Colonic mucosa (tissue), 4 donors: ENCODE data around the gene DRAXIN. TPM values are rescaled to one million over a fixed set of nuclear protein-coding genes. Genes with fewer than 3 reads are reported as not detected.

Source experiments
- DNase-seq: peaks from one replicate; pipeline ENCODE4 v3.0.0-alpha.2; 2020
- H3K27ac ChIP-seq: fragments of 200-600 bp; one replicate; pipeline ENCODE4 v1.8.0; 2021
- H3K27me3 ChIP-seq: fragments of 200-600 bp; one replicate; pipeline ENCODE4 v1.8.0; 2021
- H3K36me3 ChIP-seq: fragments of 200-600 bp; one replicate; pipeline ENCODE4 v1.8.0; 2021
- H3K4me1 ChIP-seq: fragments of 200-600 bp; one replicate; pipeline ENCODE4 v1.8.0; 2021; ENCODE audit warnings: mild to moderate bottlenecking
- H3K4me3 ChIP-seq: fragments of 200-600 bp; one replicate; pipeline ENCODE4 v1.8.0; 2021
- H3K9ac ChIP-seq, 2 donors: one replicate each; pipeline ENCODE4 v1.7.0; 2013; ENCODE audit warnings: control low read depth in 2 of 2, low read depth in 2 of 2, low read length in 2 of 2
- H3K9me3 ChIP-seq: fragments of 200-600 bp; one replicate; pipeline ENCODE4 v1.8.0; 2021
- CTCF ChIP-seq: fragments of 200-600 bp; IDR thresholded peaks from one replicate; pipeline ENCODE4 v1.8.0; 2022; ENCODE audit warnings: antibody characterized with exemption, mild to moderate bottlenecking
- intact Hi-C: fragments of 100-400 bp; cut with DNase I; formaldehyde crosslinking; loops from one replicate; pipeline ENCODE4 v1.14.1; 2022
- total RNA-seq, 2 donors: library from RNA; stranded (reverse); fragmentation: NEBNext Ultra II Directional in 1 of 2; extraction: Animal tissue kit (Norgen Biotek cat#: 25700) in 1 of 2; gene quantifications; one replicate each; pipeline ENCODE4 v1.2.1, GENCODE V29; 2021
- donor health status: healthy.
- donor health status: DM: no; HTN: no; CAD: no.
- donor health status: DM: no; HTN: no; CAD: no.

DRAXIN gene
- total RNA-seq, 2 donors from 2014 or later = 0.05 TPM

GRCh38 chr1:11690397-11691301 lies 861 bp upstream of the DRAXIN start:
- peaks cover 3% of the 10 kb centered on the region for H3K4me1 ChIP-seq
- H3K9ac ChIP-seq = no peak overlapping the region
- intact Hi-C loops = no loop called here
- DNase-seq = no peak
- H3K36me3 ChIP-seq = no peaks in the 10 kb centered on the region
- no peak for TF ChIP-seq CTCF
- no peak overlapping the region for H3K4me3 ChIP-seq
- no peaks in the 10 kb centered on the region for H3K9me3 ChIP-seq
- H3K27me3 ChIP-seq = peaks cover 40% of the 10 kb centered on the region
- H3K27ac ChIP-seq = no peak overlapping the region

- intact Hi-C loops = no loop called here
- Histone ChIP-seq H3K9ac (no peak overlapping the region), H3K4me3 (no peak overlapping the region), H3K36me3 (no peaks in the 10 kb centered on the region), H3K27me3 (peaks cover 40% of the 10 kb centered on the region), H3K4me1 (peaks cover 3% of the 10 kb centered on the region), H3K27ac (no peak overlapping the region), H3K9me3 (no peaks in the 10 kb centered on the region)
- no peak for DNase-seq
- no peak for TF ChIP-seq CTCF
Measured at GRCh38 chr1:11691928-11692711, 610 bp downstream of the DRAXIN start.

- Histone ChIP-seq H3K4me3 (no peak overlapping the region), H3K27me3 (peaks cover 40% of the 10 kb centered on the region), H3K36me3 (no peaks in the 10 kb centered on the region), H3K4me1 (peaks cover 3% of the 10 kb centered on the region), H3K9ac (no peak overlapping the region), H3K9me3 (no peaks in the 10 kb centered on the region), H3K27ac (no peak overlapping the region)
- no peak for TF ChIP-seq CTCF
- intact Hi-C loops = no loop called here
- DNase-seq = peak; percentile 23
Measured at GRCh38 chr1:11693024-11693590, 1.6 kb downstream of the DRAXIN start.

GRCh38 chr1:11693917-11694316 lies 2.4 kb downstream of the DRAXIN start:
- H3K27ac ChIP-seq = no peak overlapping the region
- no peaks in the 10 kb centered on the region for H3K36me3 ChIP-seq
- no peaks in the 10 kb centered on the region for H3K9me3 ChIP-seq
- H3K9ac ChIP-seq = no peak overlapping the region
- peaks cover 3% of the 10 kb centered on the region for H3K4me1 ChIP-seq
- TF ChIP-seq CTCF = no peak
- intact Hi-C loops = no loop called here
- DNase-seq = no peak
- no peak overlapping the region for H3K4me3 ChIP-seq
- peaks cover 40% of the 10 kb centered on the region for H3K27me3 ChIP-seq

GRCh38 chr1:11695861-11696260 lies 4.4 kb downstream of the DRAXIN start:
- TF ChIP-seq CTCF = no peak
- intact Hi-C loops = no loop called here

More at GRCh38 chr1:11695861-11696260, 4.4 kb downstream of the DRAXIN start:
- Histone ChIP-seq H3K4me3 (no peak overlapping the region), H3K9me3 (no peaks in the 10 kb centered on the region), H3K27ac (no peak overlapping the region), H3K36me3 (no peaks in the 10 kb centered on the region), H3K27me3 (peaks cover 31% of the 10 kb centered on the region), H3K4me1 (no peaks in the 10 kb centered on the region), H3K9ac (no peak overlapping the region)
- DNase-seq = no peak
